ENCODE data around the gene CHPF2. TPM values are rescaled to one million over a fixed set of nuclear protein-coding genes. Genes with fewer than 3 reads are reported as not detected.
A peak's percentile ranks its signal among the peaks of the same experiment; 100 is the strongest.

Gene CHPF2
- total RNA-seq, 1 donor, result 47.0 TPM

GRCh38 chr7:151242159-151243044 lies 10.1 kb downstream of the CHPF2 start:
- TF ChIP-seq CTCF (IDR thresholded peaks at IDR 0.05; ENCODE audit: insufficient read depth, low read length), result no peak
- DNase-seq (ENCODE audit: low read depth), result no peak

GRCh38 chr7:151243045-151243349 lies 10.7 kb downstream of the CHPF2 start:
- no peak overlapping the region for H3K4me3 ChIP-seq (ENCODE audit: low read depth, low read length)
- DNase-seq (ENCODE audit: low read depth), result no peak
- no peak for TF ChIP-seq CTCF (IDR thresholded peaks at IDR 0.05; ENCODE audit: insufficient read depth, low read length)

More at GRCh38 chr7:151242159-151243044, 10.1 kb downstream of the CHPF2 start:
- H3K4me3 ChIP-seq (ENCODE audit: low read depth, low read length), result no peak overlapping the region

- no peak for DNase-seq (ENCODE audit: low read depth)
- no peak overlapping the region for H3K4me3 ChIP-seq (ENCODE audit: low read depth, low read length)
- TF ChIP-seq CTCF (IDR thresholded peaks at IDR 0.05; ENCODE audit: insufficient read depth, low read length), result no peak
These were observed 11.3 kb downstream of the CHPF2 start for GRCh38 chr7:151243408-151244195.

- DNase-seq (ENCODE audit: low read depth), result peak; percentile 72
- TF ChIP-seq CTCF (IDR thresholded peaks at IDR 0.05; ENCODE audit: insufficient read depth, low read length), result peak; percentile 97
- no peak overlapping the region for H3K4me3 ChIP-seq (ENCODE audit: low read depth, low read length)
These were observed 12.0 kb downstream of the CHPF2 start for GRCh38 chr7:151244196-151244840.

- no peak for DNase-seq (ENCODE audit: low read depth)
- no peak for TF ChIP-seq CTCF (IDR thresholded peaks at IDR 0.05; ENCODE audit: insufficient read depth, low read length)
- H3K4me3 ChIP-seq (ENCODE audit: low read depth, low read length), result peak overlapping the region; percentile 50
These were observed 12.6 kb downstream of the CHPF2 start for GRCh38 chr7:151244841-151245346.

DNA sequence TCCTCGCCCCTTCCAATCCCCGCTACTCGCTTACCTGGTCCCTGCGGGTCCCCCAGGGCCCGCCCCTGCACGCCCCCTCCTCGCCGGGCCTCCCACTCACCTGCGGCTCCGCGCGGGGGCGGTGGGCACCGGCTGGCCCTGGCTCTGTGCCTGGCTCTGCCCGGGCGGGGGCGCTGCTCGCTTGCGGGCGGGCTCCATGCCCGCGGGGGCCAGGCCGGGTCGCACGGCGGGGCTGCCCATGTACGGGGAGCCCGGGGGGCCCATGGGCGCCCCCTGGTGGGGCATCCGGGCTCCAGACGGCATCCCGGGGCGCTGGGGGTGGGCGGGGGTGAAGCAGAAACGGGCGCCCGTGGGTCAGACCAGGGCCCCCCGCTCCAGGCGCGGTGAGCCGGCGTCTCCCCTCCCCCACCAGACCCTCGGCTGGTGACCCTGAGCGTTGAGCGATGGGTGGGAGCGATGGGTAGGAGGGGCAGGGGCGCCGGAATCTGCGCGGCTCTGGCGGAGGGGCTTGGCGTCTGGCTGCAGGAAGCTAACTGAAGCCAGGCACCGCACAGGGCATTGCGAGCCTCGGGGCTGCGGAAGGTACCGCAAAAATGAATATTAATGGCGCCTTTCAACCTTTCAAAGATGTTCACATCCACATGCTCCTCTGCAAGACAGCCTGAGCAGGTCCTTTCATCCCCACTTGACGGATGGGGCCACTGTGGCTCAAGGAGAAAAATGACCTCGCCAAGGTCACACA lies 13.2 kb downstream of the CHPF2 start:
- H3K4me3 ChIP-seq (ENCODE audit: low read depth, low read length), result peak overlapping the region; percentile 50
- TF ChIP-seq CTCF (IDR thresholded peaks at IDR 0.05; ENCODE audit: insufficient read depth, low read length), result peak; percentile 60
- no peak for DNase-seq (ENCODE audit: low read depth)
